ENCODE measurements around the gene GALNT7. TPM values are rescaled to one million over a fixed set of nuclear protein-coding genes. Genes with fewer than 3 reads are reported as not detected.

The GALNT7 gene
- 17.1 and 22.1 TPM in 2 replicates for total RNA-seq

DNA sequence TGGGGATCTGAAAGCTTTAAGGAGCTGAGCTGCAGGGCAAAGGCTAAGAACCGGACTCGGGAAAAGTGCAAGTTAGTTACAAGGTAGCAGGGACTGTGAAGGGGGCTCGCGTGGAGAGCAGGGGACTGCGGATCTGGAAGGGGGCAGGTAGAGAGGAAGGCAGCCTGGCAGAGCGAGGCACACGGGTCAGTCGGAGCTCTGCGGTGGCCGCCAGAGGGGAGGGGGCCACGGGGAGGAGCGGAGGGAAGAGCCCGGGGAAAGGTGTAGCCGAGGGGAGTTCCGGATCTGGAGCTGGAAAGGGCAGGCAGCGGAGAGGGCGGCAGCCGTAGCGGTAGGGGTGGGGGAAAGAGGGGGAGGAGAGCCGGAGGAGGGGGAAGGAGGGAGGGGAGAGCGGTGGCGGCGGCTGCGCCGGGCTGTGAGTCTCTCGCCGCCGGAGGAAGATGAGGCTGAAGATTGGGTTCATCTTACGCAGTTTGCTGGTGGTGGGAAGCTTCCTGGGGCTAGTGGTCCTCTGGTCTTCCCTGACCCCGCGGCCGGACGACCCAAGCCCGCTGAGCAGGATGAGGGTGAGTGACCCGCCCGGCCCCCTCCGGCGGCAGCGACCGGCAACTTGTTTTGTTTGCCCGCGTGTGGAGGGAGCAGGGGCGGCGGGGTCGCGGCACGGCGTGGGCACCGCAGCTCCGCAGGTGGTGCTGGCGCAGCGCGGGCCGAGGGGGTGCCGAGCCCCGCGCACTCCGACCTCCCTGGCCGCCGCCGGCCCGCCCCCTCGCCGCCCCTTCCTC is at the start of gene GALNT7:
Gene GALNT7 (plus strand): TSS at position 416 of the 782 bp plus-strand sequence. CDS start 25 bp downstream, at position 441.

GRCh38 chr4:173334085-173334890 is 165.7 kb downstream of the GALNT7 start, which contains the start of gene HMGB2:
TSS of gene HMGB2 (minus strand) at chr4:173334358. CDS start at chr4:173333649, 709 bp downstream.

GRCh38 chr4:173370477-173371291 is 202.1 kb downstream of the GALNT7 start, which contains the start of gene SAP30:
TSS of gene SAP30 (plus strand) at chr4:173370954. CDS start at chr4:173371183, 229 bp downstream.

Other genes starting within 250 kb of the GALNT7 start
- 44.2 and 66.8 TPM in 2 replicates for gene HMGB2, start 165.5 kb downstream of the GALNT7 start, total RNA-seq
- 11.6 and 17.9 TPM in 2 replicates for gene SAP30, start 202.1 kb downstream of the GALNT7 start, total RNA-seq
- gene SCRG1, start 230.3 kb downstream of the GALNT7 start, total RNA-seq: not detected in 2 replicates

Measured in dermis lymphatic vessel endothelial cell (primary cell).